RPMI7951 (cell line): ENCODE measurements around the gene TMA16. TPM values are rescaled to one million over a fixed set of nuclear protein-coding genes. Genes with fewer than 3 reads are reported as not detected.
"Not testable (repeated sequence)": the region's sequence is repeated elsewhere in the genome, so short reads cannot be mapped to it uniquely, and the experiment has no call there.

Experiments used
- DNase-seq: peaks from one replicate; pipeline ENCODE4 v3.0.0-alpha.2; 2012; ENCODE audit warnings: low read depth
- total RNA-seq: library from RNA; depleted of rRNA; stranded (reverse); fragments of >200 nt; shearing (Covaris generic); gene quantifications from 2 replicates; pipeline ENCODE4 v1.2.3, GENCODE V29; 2014

Gene TMA16
- total RNA-seq, 1 experiment from 2014 or later, result 35.1 TPM

DNA sequence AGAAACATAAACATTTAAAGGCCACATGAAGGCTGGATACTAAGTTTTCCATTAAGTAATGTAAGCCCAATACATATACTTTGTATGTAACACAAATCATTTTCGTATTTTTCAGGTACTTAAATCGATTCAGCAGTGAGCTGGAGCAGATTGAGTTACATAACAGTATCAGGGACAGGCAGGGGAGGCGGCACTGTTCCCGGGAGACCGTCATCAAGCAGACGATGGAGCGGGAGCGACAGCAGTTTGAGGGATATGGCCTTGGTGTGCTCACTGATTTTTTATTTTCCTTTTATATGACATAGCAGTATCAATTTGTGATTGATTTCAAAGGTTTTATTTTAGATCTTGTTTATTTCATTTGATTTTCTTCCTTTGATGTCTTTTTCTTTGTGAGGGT is 20.7 kb downstream of the TMA16 start:
- no peak for DNase-seq

- DNase-seq, result no peak
Measured at GRCh38 chr4:163523791-163524365, 29.4 kb downstream of the TMA16 start.

- no peak for DNase-seq
Measured at GRCh38 chr4:163525982-163526381, 31.5 kb downstream of the TMA16 start.

DNA sequence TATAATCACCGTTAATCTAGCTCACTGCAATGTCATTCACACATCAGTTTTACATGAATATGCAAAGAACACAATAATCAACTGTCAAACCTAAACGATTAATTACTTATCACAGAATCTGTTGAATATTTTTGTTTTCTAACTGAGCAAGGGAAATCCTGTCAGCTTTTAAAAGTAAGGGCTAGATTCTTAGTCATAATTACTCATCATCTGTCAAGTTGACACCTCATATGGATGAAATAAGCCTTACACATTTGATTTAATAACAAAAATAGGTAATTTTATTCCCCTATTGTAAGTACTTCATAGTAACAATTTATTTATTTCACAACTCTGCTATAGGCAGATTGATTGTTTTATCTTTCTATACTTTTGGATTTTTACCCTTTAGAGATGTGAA is 32.7 kb downstream of the TMA16 start:
- no peak for DNase-seq

DNA sequence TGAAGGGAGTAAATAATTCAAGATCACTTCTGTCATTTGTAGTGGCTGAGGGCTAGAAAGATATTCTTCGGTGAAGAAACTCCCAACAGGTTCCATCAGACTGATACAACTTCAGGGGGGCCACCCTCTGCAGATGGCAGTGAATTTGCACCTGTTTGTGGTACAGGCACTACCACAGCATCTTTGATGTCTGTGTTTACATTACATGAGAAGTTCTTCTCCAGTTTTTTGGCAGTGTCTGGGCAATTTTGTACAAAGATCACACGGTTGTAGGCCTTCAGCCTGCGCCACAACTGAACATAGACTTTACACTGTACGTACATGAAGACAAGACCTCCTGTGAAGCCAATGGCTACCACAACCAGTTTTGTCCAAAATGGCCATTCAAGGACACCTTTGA is 34.2 kb downstream of the TMA16 start:
- DNase-seq, result no peak

- no peak for DNase-seq
Measured at GRCh38 chr4:163534056-163534455, 39.6 kb downstream of the TMA16 start.

DNA sequence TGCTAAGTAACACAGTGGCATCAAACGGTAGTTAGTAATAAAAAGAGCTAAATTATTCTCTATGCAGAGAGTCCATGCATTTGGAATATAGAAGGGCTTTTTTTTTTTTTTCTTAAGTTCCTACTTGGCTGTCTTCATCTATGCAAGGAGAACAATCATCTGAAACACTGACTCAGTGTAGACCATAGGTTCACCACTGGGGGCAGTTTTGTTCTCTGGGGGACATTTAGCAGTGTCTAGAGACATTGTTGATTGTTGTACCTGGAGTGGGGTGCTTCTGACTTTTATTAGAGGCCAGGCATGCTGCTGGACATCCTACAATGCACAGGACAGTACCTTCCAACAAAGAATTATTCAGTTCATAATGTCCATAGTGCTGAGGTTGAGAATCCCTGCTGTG is 41.2 kb downstream of the TMA16 start:
- DNase-seq, result no peak

GRCh38 chr4:163536091-163536490 is 41.6 kb downstream of the TMA16 start:
- DNase-seq, result no peak

DNA sequence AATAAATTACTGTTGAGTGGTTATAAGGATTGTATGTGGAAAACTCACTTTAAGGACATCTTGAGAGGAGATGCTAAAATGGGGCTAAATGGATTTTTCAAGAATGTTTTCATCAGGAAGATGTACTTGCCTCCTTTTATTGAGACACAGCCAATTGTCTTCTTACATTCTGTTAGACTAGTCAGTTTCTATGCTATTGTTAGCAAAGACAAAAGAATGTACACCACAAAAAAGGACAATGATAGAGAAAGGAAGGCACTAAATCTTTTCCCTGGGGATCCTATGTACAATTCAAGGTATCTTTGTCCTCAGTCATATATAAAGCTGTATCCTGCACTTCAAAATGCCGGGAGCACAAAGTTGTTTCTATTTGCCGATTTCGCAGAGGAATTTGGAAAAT is 42.6 kb downstream of the TMA16 start:
- DNase-seq, result no peak

GRCh38 chr4:163538820-163539219 is 44.3 kb downstream of the TMA16 start:
- DNase-seq, result not testable (repeated sequence)

- no peak for DNase-seq
Measured at GRCh38 chr4:163540448-163540847, 46.0 kb downstream of the TMA16 start.

GRCh38 chr4:163540977-163541376 is 46.5 kb downstream of the TMA16 start:
- DNase-seq, result peak; percentile 70

- DNase-seq, result peak; percentile 47
Measured at GRCh38 chr4:163542275-163542674, 47.8 kb downstream of the TMA16 start.

- DNase-seq, result peak; percentile 42
Measured at GRCh38 chr4:163544407-163545038, 50.0 kb downstream of the TMA16 start.

GRCh38 chr4:163548481-163549243 is 54.2 kb downstream of the TMA16 start:
- peak; percentile 52 for DNase-seq

DNA sequence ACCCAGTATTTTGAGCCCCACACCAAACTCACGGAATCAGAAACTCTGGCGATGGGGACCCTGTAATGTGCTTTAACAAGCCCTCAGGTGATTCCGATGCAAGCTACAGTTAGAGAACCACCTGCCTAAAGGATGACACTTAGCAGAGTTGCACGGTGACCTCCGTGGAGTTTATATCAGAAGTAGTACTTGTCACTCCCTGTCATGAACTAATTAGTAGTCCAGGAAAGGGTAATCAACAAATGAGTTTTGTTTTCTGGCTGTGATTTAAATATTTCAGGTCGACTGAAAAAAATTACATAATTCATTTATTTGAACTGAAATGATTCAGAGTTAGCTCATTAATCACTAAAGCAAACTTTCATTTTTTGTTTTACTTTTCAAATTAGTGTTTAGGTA is 56.4 kb downstream of the TMA16 start:
- DNase-seq, result no peak

- no peak for DNase-seq
Measured at GRCh38 chr4:163553146-163553545, 58.7 kb downstream of the TMA16 start.

DNA sequence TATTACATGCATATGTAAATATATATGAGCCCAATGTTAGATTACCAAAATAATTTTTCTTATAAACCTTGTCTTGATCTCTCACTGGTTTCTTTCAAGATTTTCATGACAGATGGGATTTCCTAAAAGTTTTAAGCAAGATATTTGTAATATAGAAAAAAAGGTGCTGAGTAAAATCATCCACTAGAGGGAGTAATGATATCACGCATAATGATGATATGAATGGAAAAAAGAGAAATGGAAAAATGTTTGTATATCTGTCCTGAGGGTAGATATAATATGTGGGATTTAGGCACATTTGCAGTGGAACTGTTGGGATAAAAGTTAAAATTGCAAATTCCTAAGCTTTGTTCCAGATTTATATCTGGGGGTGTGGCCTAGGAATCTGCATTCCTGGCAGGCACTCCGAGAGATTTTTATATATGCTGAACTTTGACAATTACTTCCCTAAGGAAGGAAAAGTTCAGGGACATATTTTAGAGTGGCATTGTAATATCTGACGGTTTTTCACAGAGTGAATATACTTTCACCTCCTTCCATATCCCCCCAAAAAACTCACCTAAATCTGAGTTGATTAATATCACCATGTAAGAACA is 60.5 kb downstream of the TMA16 start:
- DNase-seq, result peak; percentile 17

DNA sequence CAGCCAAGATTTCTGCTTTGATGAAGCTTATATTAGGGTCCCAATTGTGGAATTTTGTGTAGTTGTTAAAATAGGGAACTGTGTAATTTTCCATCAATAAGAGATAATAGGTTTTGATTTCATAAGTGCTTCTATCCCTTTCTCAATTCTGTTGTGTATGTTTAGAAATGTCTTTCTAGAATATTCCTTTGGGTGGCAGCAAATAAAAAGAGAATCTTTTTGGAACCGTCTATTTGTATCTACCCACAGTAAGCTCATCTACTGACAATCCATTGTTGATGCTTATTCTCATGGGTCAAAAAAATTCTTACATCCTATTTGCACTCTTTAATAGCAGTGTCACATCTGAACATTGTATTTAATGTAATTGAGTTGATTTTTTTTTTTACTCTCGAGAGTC is 61.7 kb downstream of the TMA16 start:
- DNase-seq, result no peak

- no peak for DNase-seq
Measured at GRCh38 chr4:163556650-163557391, 62.3 kb downstream of the TMA16 start.

GRCh38 chr4:163558539-163559044 is 64.1 kb downstream of the TMA16 start:
- DNase-seq, result no peak

DNA sequence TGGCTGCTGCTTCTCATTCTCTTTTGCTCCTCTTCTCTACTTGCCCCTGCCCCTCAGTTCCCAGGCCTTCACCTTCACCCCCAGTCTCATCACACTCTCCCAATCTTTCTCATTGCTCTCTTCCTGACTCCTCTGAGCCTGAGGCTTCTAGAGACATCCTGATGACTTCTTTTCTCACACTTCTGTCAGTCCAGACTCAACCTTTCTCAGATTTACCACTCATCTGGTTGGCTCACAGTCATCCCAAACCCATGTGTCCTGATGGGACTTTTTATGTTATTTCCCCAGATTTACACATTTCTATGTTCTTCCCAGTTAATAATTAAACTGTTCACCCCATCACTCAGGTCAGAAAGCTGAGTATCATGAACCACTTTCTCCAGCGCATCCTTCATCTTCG is 68.0 kb downstream of the TMA16 start:
- no peak for DNase-seq
